Mucosa of descending colon (tissue), 3 donors: ENCODE results near the gene PDZK1IP1. TPM values are rescaled to one million over a fixed set of nuclear protein-coding genes. Genes with fewer than 3 reads are reported as not detected.
"Not testable (repeated sequence)": the region's sequence is repeated elsewhere in the genome, so short reads cannot be mapped to it uniquely, and the experiment has no call there.

Source experiments
- ATAC-seq: fragments of 200-7000 bp; cut with Tn5 transposase; one replicate; pipeline ENCODE4 v1.9.1; 2020; ENCODE audit warnings: mild to moderate bottlenecking, moderate library complexity
- DNase-seq, 3 donors: peaks; one replicate each; pipeline ENCODE4 v3.0.0-alpha.2; 2020
- H3K36me3 ChIP-seq: fragments of 200-600 bp; one replicate; pipeline ENCODE4 v1.8.0; 2021; ENCODE audit warnings: low read depth, mild to moderate bottlenecking
- H3K4me1 ChIP-seq: fragments of 200-600 bp; one replicate; pipeline ENCODE4 v1.8.0; 2021; ENCODE audit warnings: low read depth, mild to moderate bottlenecking
- H3K4me3 ChIP-seq: fragments of 200-600 bp; one replicate; pipeline ENCODE4 v1.8.0; 2021; ENCODE audit warnings: mild to moderate bottlenecking
- H3K9me3 ChIP-seq: fragments of 200-600 bp; one replicate; pipeline ENCODE4 v1.8.0; 2021; ENCODE audit warnings: mild to moderate bottlenecking
- CTCF ChIP-seq: fragments of 200-600 bp; IDR thresholded peaks from one replicate; pipeline ENCODE4 v1.8.0; 2022; ENCODE audit warnings: antibody characterized with exemption, mild to moderate bottlenecking
- intact Hi-C, 2 donors: fragments of 100-400 bp; cut with DNase I in 1 of 2; cut with micrococcal nuclease in 1 of 2; formaldehyde crosslinking; loops; one replicate each; pipeline versions ENCODE4 v1.11.0 to v1.11.1; 2022; cut with DNase I, micrococcal nuclease
- total RNA-seq, 3 donors: library from RNA; stranded (reverse); fragmentation: NEBNext Ultra II Directional in 2 of 3; extraction: Animal tissue kit (Norgen Biotek cat#: 25700) in 2 of 3; gene quantifications; one replicate each; pipeline versions ENCODE4 v1.2.1 to v1.2.4, GENCODE V29; 2021 to 2023
- donor health status: DM: no; HTN: no; CAD: no; lungs with moderate emphysema.
- donor health status: DM: no; HTN: no; CAD: no.
- donor health status: DM: no; HTN: yes; CAD: no.

PDZK1IP1 gene
- total RNA-seq, 3 donors from 2014 or later, result 40.9 to 173 (median 64.4) TPM

- ATAC-seq, result no peak
- H3K9me3 ChIP-seq, result no peaks in the 10 kb centered on the region
- DNase-seq, result no peak
- H3K4me1 ChIP-seq, result peaks cover 4% of the 10 kb centered on the region
- no peak for TF ChIP-seq CTCF
- no peak overlapping the region for H3K4me3 ChIP-seq
- intact Hi-C loops, result no loop called here
- H3K36me3 ChIP-seq, result no peaks in the 10 kb centered on the region
These were observed 15.2 kb downstream of the PDZK1IP1 start for GRCh38 chr1:47174656-47175020.

- no peak for ATAC-seq
- DNase-seq, result no peak
- H3K4me3 ChIP-seq, result no peak overlapping the region
- TF ChIP-seq CTCF, result no peak
- H3K36me3 ChIP-seq, result no peaks in the 10 kb centered on the region
- H3K4me1 ChIP-seq, result no peaks in the 10 kb centered on the region
- intact Hi-C loops, result no loop called here
- no peaks in the 10 kb centered on the region for H3K9me3 ChIP-seq
These were observed 17.1 kb downstream of the PDZK1IP1 start for GRCh38 chr1:47172782-47173181.

GRCh38 chr1:47164552-47164951 is 25.3 kb downstream of the PDZK1IP1 start:
- intact Hi-C loops, result no loop called here
- Histone ChIP-seq H3K4me1 (no peaks in the 10 kb centered on the region), H3K4me3 (no peak overlapping the region), H3K9me3 (no peaks in the 10 kb centered on the region), H3K36me3 (no peaks in the 10 kb centered on the region)
- ATAC-seq, result no peak
- TF ChIP-seq CTCF, result no peak
- DNase-seq, result no peak

- no peak for TF ChIP-seq CTCF
- ATAC-seq, result no peak
- intact Hi-C loops, result no loop called here
These were observed 28.4 kb downstream of the PDZK1IP1 start for GRCh38 chr1:47161298-47162040.

GRCh38 chr1:47160716-47161115 is 29.1 kb downstream of the PDZK1IP1 start:
- Histone ChIP-seq H3K36me3 (no peaks in the 10 kb centered on the region), H3K4me3 (no peak overlapping the region), H3K4me1 (no peaks in the 10 kb centered on the region), H3K9me3 (no peaks in the 10 kb centered on the region)
- intact Hi-C loops, result no loop called here
- ATAC-seq (no peak), DNase-seq (no peak)
- no peak for TF ChIP-seq CTCF

More at GRCh38 chr1:47161298-47162040, 28.4 kb downstream of the PDZK1IP1 start:
- Histone ChIP-seq H3K36me3 (no peaks in the 10 kb centered on the region), H3K4me1 (no peaks in the 10 kb centered on the region), H3K4me3 (no peak overlapping the region), H3K9me3 (no peaks in the 10 kb centered on the region)
- DNase-seq, result no peak

GRCh38 chr1:47157957-47158356 is 31.9 kb downstream of the PDZK1IP1 start:
- DNase-seq, intact Hi-C loops, H3K9me3 ChIP-seq, H3K4me3 ChIP-seq, ATAC-seq, H3K36me3 ChIP-seq, H3K4me1 ChIP-seq: not testable (repeated sequence)

- H3K4me1 ChIP-seq, intact Hi-C loops, DNase-seq, H3K9me3 ChIP-seq, H3K36me3 ChIP-seq, H3K4me3 ChIP-seq, ATAC-seq: not testable (repeated sequence)
These were observed 33.4 kb downstream of the PDZK1IP1 start for GRCh38 chr1:47156457-47156856.

GRCh38 chr1:47149162-47149561 is 40.7 kb downstream of the PDZK1IP1 start:
- DNase-seq, intact Hi-C loops, H3K4me1 ChIP-seq, H3K36me3 ChIP-seq, ATAC-seq, H3K9me3 ChIP-seq, H3K4me3 ChIP-seq: not testable (repeated sequence)
